Suprapubic skin (tissue), 4 donors: ENCODE data around the gene DPEP1. TPM values are rescaled to one million over a fixed set of nuclear protein-coding genes. Genes with fewer than 3 reads are reported as not detected.

Experiments used
- DNase-seq, 2 donors: peaks; one replicate each; pipeline ENCODE4 v3.0.0-alpha.2; 2019; ENCODE audit warnings: low spot score in 2 of 2
- H3K27ac ChIP-seq: fragments of 200-600 bp; sonication (generic); one replicate; pipeline ENCODE4 v1.5.1; 2019
- H3K27me3 ChIP-seq: fragments of 200-600 bp; sonication (generic); one replicate; pipeline ENCODE4 v1.5.1; 2019
- H3K36me3 ChIP-seq: fragments of 200-600 bp; sonication (generic); one replicate; pipeline ENCODE4 v1.5.1; 2019
- H3K4me1 ChIP-seq: fragments of 200-600 bp; sonication (generic); one replicate; pipeline ENCODE4 v1.5.1; 2019
- H3K4me3 ChIP-seq: fragments of 200-600 bp; sonication (generic); one replicate; pipeline ENCODE4 v1.5.1; 2019; ENCODE audit warnings: mild to moderate bottlenecking
- H3K9me3 ChIP-seq: fragments of 200-600 bp; sonication (generic); one replicate; pipeline ENCODE4 v1.5.1; 2019
- EP300 ChIP-seq: sonication (generic); formaldehyde crosslinking; IDR thresholded peaks from one replicate; pipeline ENCODE4 v1.6.1; 2017; ENCODE audit warnings: antibody characterized with exemption
- POLR2A ChIP-seq, 2 donors: fragments of 450-650 bp; IDR thresholded peaks; one replicate each; pipeline ENCODE4 v1.6.1; 2017; ENCODE audit warnings: antibody characterized with exemption in 2 of 2, mild to moderate bottlenecking in 2 of 2, moderate library complexity in 2 of 2
- POLR2AphosphoS5 ChIP-seq, 3 donors: sonication (generic); formaldehyde crosslinking; IDR thresholded peaks; one replicate each; pipeline ENCODE4 v1.6.1; 2017; ENCODE audit warnings: antibody characterized with exemption in 3 of 3
- WGBS: methylation state at CpG from one replicate; pipeline ENCODE4 v1.1.5; 2018; 5-methylcytosine and 5-hydroxymethylcytosine counted together
- total RNA-seq, 4 donors: library from RNA; depleted of rRNA; stranded (reverse); fragments of >200 nt; gene quantifications; one replicate each; pipeline ENCODE4 v1.1.0, GENCODE V29; 2016
- TF ChIP-seq, protein P1 (sequence below), 2 donors: fragments of 200-600 bp in 1 of 2; fragments of 450-650 bp in 1 of 2; sonication (generic) in 1 of 2; IDR thresholded peaks; one replicate each; pipeline ENCODE4 v1.5.1; 2016 to 2019; ENCODE audit warnings: antibody characterized with exemption in 2 of 2, mild to moderate bottlenecking in 1 of 2, moderate library complexity in 1 of 2

Gene DPEP1
- total RNA-seq, 4 donors from 2014 or later = 1.3 to 2.3 (median 2.2) TPM; not detected in 1

DNA sequence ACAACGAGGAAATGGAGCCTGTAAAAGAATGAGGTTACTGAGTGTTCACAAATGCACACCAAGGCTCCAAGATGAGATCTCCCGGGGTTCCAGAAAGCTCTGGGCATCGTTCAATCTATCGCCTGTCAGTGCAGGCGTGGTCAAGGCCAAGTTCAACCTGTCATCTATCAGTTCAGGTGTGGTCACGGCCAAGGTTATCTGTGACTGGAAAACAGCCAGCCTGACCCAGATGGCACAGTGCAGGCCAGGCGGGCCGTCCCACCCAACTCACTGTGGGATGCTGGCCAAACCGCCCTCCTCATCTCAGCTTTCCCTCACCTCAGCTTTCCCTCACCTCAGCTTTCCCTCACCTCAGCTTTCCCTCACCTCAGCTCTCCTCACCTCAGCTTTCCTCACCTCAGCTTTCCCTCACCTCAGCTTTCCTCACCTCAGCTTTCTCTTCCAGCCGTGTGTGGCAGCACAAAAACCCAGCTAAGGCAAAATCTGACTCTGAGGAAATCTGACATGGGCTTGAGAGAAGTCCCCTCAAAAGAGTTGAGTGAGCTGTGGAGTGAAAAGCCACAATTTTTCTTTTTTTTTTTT lies 41.7 kb downstream of the DPEP1 start:
- Histone ChIP-seq H3K4me3 (no peak overlapping the region), H3K4me1 (peaks cover 26% of the 10 kb centered on the region), H3K9me3 (no peaks in the 10 kb centered on the region), H3K36me3 (peaks cover 31% of the 10 kb centered on the region), H3K27me3 (no peaks in the 10 kb centered on the region), H3K27ac (no peak overlapping the region)
- no peak for TF ChIP-seq POLR2A (IDR thresholded peaks at IDR 0.05)
- no peak for TF ChIP-seq EP300
- TF ChIP-seq POLR2AphosphoS5 (IDR thresholded peaks at IDR 0.05) = no peak
- no peak for DNase-seq
- WGBS = 77% methylated on average over 10 of the region's 10 CpGs

DNA sequence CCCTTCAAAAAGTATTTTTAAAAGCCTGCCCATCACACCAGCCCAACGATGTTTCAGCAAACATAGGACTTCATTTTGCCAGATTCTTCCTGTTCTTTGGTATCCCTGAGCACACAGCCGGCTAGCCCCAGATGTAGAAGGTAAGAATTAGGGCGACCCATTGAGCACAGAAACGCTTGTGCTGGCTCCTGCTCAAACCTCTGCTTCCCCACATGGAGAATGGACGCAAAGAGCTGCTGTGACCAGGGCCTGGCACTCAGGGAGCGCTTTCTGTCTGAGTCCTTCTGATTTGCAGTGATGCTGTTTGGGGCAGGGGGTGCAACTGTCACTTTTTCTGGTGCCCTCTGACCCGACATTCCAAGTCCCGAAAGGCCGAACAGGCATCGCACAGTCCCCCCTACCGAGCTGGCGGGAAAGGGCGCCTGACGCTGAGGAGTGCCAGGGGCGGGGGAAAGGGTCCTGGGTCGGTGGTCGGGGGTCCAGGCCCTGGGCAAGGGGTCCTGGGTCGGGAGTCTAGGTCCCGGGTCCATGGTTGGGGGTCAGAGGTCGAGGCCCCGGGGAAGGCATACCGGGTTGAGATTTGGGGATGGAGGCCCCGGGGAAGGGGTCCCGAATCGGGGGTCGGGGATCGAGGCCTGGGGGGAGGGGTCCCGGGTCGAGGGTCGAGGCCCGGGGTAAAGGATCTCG lies 43.1 kb downstream of the DPEP1 start:
- H3K4me1 ChIP-seq = peaks cover 26% of the 10 kb centered on the region
- WGBS = 29% methylated on average over 24 of the region's 32 CpGs
- H3K9me3 ChIP-seq = no peaks in the 10 kb centered on the region
- peaks cover 26% of the 10 kb centered on the region for H3K36me3 ChIP-seq
- H3K27ac ChIP-seq = peak overlapping the region; percentile 68
- H3K27me3 ChIP-seq = no peaks in the 10 kb centered on the region
- no peak for DNase-seq
- no peak for TF ChIP-seq EP300
- no peak for TF ChIP-seq POLR2A (IDR thresholded peaks at IDR 0.05)
- no peak for TF ChIP-seq POLR2AphosphoS5 (IDR thresholded peaks at IDR 0.05)
- TF ChIP-seq, protein P1, sequence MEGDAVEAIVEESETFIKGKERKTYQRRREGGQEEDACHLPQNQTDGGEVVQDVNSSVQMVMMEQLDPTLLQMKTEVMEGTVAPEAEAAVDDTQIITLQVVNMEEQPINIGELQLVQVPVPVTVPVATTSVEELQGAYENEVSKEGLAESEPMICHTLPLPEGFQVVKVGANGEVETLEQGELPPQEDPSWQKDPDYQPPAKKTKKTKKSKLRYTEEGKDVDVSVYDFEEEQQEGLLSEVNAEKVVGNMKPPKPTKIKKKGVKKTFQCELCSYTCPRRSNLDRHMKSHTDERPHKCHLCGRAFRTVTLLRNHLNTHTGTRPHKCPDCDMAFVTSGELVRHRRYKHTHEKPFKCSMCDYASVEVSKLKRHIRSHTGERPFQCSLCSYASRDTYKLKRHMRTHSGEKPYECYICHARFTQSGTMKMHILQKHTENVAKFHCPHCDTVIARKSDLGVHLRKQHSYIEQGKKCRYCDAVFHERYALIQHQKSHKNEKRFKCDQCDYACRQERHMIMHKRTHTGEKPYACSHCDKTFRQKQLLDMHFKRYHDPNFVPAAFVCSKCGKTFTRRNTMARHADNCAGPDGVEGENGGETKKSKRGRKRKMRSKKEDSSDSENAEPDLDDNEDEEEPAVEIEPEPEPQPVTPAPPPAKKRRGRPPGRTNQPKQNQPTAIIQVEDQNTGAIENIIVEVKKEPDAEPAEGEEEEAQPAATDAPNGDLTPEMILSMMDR (IDR thresholded peaks at IDR 0.05) = no peak
- H3K4me3 ChIP-seq = peak overlapping the region; percentile 75

DNA sequence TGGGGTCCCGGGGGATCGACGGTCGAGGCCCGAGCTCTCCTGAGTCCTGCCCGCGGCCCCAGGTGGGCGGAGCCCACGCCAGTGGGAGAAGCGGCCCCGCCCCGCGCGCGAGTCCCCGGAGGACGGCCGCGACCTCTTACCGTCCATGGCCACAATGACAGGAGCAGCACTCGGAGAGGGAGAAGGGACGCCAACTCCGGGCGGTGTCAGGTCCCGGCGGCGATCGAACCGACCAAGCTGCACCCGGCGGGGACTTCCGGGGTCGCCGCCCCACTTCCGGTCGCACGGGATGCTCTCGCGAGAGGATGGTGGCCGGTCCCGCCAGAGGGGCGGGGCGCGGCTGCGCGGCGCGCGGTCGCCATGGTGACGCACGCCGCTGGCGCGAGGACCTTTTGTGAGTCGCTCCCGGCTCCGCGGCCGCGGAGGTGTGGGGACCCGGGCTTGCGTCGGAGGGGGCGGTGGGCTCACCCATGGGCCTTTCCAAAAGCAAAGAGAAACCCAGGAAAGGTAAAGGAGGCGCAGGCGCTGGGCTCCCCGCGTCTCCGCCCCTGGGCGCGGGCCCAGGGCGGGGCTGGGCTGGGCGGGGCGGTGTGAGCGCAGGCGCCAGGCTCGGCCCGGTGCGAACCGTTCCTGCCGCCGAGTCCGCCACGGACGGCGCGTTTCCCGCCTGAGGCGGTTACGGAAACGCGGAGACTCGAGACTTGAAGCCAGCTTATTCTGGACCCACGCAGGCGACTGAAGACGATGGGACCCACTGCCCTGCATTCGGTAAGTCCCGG lies 44.2 kb downstream of the DPEP1 start, which contains the start of the genes CHMP1A and SPATA33:
Gene CHMP1A, minus strand, starts transcription at position 267 of the 779 bp plus-strand sequence. Its CDS starts 120 bp downstream, at position 147.
Gene SPATA33, plus strand, starts transcription at position 395 of the 779 bp plus-strand sequence. Its CDS starts 76 bp downstream, at position 471.
- peaks cover 27% of the 10 kb centered on the region for H3K36me3 ChIP-seq
- H3K9me3 ChIP-seq = no peaks in the 10 kb centered on the region
- peak; percentile 56 to 86 (median 73) for TF ChIP-seq POLR2AphosphoS5 (IDR thresholded peaks at IDR 0.05)
- TF ChIP-seq, protein P1 (IDR thresholded peaks at IDR 0.05) = no peak
- no peak for TF ChIP-seq EP300
- peak in 1 of 2 donors; percentile 34 for TF ChIP-seq POLR2A (IDR thresholded peaks at IDR 0.05)
- peaks cover 26% of the 10 kb centered on the region for H3K4me1 ChIP-seq
- peak within 1 kb of the TSS; percentile 68 for H3K27ac ChIP-seq
- no peaks in the 10 kb centered on the region for H3K27me3 ChIP-seq
- WGBS = 0% methylated on average over 3 of the region's 99 CpGs
- peak within 1 kb of the TSS; percentile 75 for H3K4me3 ChIP-seq
- peak; percentile 93 to 94 for DNase-seq

DNA sequence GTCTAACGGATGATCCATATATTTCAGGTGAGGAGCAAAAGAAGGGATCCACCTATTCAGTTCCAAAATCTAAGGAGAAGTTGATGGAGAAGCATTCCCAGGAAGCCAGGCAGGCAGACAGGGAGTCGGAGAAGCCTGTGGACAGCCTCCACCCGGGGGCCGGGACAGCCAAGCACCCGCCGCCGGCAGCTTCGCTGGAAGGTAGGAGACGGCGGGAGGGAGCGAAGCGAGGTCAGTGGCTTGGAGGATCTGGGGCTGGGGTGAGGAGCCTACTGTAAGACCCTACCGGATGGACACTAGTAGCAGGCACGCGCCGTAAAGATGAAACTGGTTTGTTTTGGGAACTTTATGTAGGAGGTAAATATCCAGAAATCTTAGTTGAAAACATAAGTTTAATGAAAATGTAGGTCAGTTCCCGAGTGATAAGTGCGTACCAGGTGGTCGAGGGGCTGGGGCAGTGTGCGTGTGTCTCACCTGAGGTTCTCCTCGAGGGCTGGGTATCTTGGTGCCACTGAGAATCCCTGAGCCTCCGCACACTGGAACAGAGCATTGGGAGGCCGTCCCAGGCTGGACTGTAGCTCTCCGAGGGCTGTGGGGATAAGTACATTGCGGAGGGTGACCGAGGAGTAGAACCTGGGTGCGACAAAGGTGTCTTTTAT lies 44.9 kb downstream of the DPEP1 start:
- peaks cover 26% of the 10 kb centered on the region for H3K4me1 ChIP-seq
- peak overlapping the region; percentile 68 for H3K27ac ChIP-seq
- TF ChIP-seq POLR2A (IDR thresholded peaks at IDR 0.05) (no peak), EP300 (no peak), POLR2AphosphoS5 (IDR thresholded peaks at IDR 0.05) (no peak)
- TF ChIP-seq, protein P1 (IDR thresholded peaks at IDR 0.05) = no peak
- peak overlapping the region; percentile 75 for H3K4me3 ChIP-seq
- H3K27me3 ChIP-seq = no peaks in the 10 kb centered on the region
- H3K36me3 ChIP-seq = peaks cover 25% of the 10 kb centered on the region
- H3K9me3 ChIP-seq = no peaks in the 10 kb centered on the region
- WGBS = 9% methylated on average over 25 of the region's 27 CpGs
- peak in 1 of 2 donors; percentile 77 for DNase-seq

DNA sequence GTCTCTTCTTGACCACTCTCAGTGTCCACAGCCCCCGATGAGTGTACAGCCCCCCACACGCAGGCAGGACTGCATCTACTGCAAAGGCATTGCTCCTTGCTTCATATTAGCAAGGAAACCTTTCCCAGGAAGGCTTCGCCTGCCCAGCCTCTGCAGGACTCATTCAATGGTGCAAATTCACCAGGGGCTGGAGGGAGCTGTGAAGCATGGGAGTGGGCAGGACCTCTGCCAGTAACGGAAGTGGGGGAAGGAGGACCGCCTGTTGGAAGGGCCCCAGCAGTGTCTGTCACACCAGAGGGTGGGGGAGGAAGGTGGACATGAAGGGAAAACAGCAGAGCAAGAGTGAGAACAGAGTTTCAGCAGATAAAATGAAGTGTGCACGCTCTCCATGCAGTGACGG lies 46.7 kb downstream of the DPEP1 start:
- H3K27ac ChIP-seq = no peak overlapping the region
- no peaks in the 10 kb centered on the region for H3K27me3 ChIP-seq
- peaks cover 26% of the 10 kb centered on the region for H3K4me1 ChIP-seq
- DNase-seq = no peak
- H3K9me3 ChIP-seq = no peaks in the 10 kb centered on the region
- 91% methylated on average over 7 of the region's 7 CpGs for WGBS
- H3K4me3 ChIP-seq = no peak overlapping the region
- peaks cover 24% of the 10 kb centered on the region for H3K36me3 ChIP-seq
- no peak for TF ChIP-seq POLR2A (IDR thresholded peaks at IDR 0.05)
- TF ChIP-seq, protein P1 (IDR thresholded peaks at IDR 0.05) = no peak
- no peak for TF ChIP-seq EP300
- TF ChIP-seq POLR2AphosphoS5 (IDR thresholded peaks at IDR 0.05) = no peak
